OCI-LY1 (cell line): ENCODE data around the gene USP34.

Experiments
- H2AFZ ChIP-seq: fragments of 200-600 bp; sonication (generic), shearing (Covaris generic); 2 replicates; pipeline ENCODE4 v1.6.0; 2014; ENCODE audit warnings: antibody characterized with exemption, mild to moderate bottlenecking, low read length
- H3F3A ChIP-seq: fragments of 200-600 bp; sonication (generic), shearing (Covaris generic); 2 replicates; pipeline ENCODE4 v1.6.0; 2014; ENCODE audit warnings: mild to moderate bottlenecking, antibody characterized with exemption, low read length, moderate library complexity; ENCODE audit not compliant: insufficient read depth
- H3K27ac ChIP-seq: fragments of 200-600 bp; sonication (generic); 2 replicates; pipeline ENCODE4 v1.5.1; 2014; ENCODE audit warnings: low read length, mixed run types, mild to moderate bottlenecking, low read depth; ENCODE audit not compliant: poor library complexity, severe bottlenecking
- H3K27me3 ChIP-seq: fragments of 200-600 bp; sonication (generic); 2 replicates; pipeline ENCODE4 v1.6.0; 2014; ENCODE audit warnings: antibody characterized with exemption, mild to moderate bottlenecking, low read length, moderate library complexity; ENCODE audit not compliant: insufficient read depth
- H3K36me3 ChIP-seq: fragments of 200-600 bp; sonication (generic); 2 replicates; pipeline ENCODE4 v1.6.1; 2014; ENCODE audit warnings: mild to moderate bottlenecking, antibody characterized with exemption, low read length, moderate library complexity, mixed read lengths; ENCODE audit not compliant: insufficient read depth
- H3K4me1 ChIP-seq: fragments of 200-600 bp; sonication (generic); 2 replicates; pipeline ENCODE4 v1.5.1; 2014; ENCODE audit warnings: mild to moderate bottlenecking, low read length, moderate library complexity; ENCODE audit not compliant: insufficient read depth, severe bottlenecking
- H3K4me2 ChIP-seq: fragments of 200-600 bp; sonication (generic), shearing (Covaris generic); 2 replicates; pipeline ENCODE4 v1.6.1; 2014; ENCODE audit warnings: low read length
- H3K4me3 ChIP-seq: fragments of 200-600 bp; sonication (generic); 2 replicates; pipeline ENCODE4 v1.5.1; 2014; ENCODE audit warnings: low read length, low read depth, mild to moderate bottlenecking, mixed read lengths; ENCODE audit not compliant: poor library complexity, severe bottlenecking
- H3K79me2 ChIP-seq: fragments of 200-600 bp; shearing (Covaris generic); 2 replicates; pipeline ENCODE4 v1.6.1; 2016; ENCODE audit warnings: mixed run types, low read length, mixed read lengths; ENCODE audit not compliant: insufficient read depth
- H3K9ac ChIP-seq: fragments of 200-600 bp; sonication (generic), shearing (Covaris generic); 2 replicates; pipeline ENCODE4 v1.6.1; 2014; ENCODE audit warnings: mild to moderate bottlenecking, low read length, mixed read lengths
- H3K9me2 ChIP-seq: fragments of 200-600 bp; sonication (generic), shearing (Covaris generic); 2 replicates; pipeline ENCODE4 v1.6.1; 2014; ENCODE audit warnings: low read depth, mild to moderate bottlenecking, low read length, mixed read lengths
- H3K9me3 ChIP-seq: fragments of 200-600 bp; shearing (Covaris generic); 2 replicates; pipeline ENCODE4 v1.6.1; 2014; ENCODE audit warnings: low read length, mixed read lengths
- H4K20me1 ChIP-seq: fragments of 200-600 bp; sonication (generic), shearing (Covaris generic); 2 replicates; pipeline ENCODE4 v1.6.0; 2016; ENCODE audit warnings: mild to moderate bottlenecking, low read length; ENCODE audit not compliant: insufficient read depth
- EZH2 ChIP-seq: fragments of 200-600 bp; sonication (generic), shearing (Covaris generic); IDR thresholded peaks from 2 replicates; pipeline ENCODE4 v1.8.0; 2017; ENCODE audit warnings: borderline replicate concordance, mixed run types, mild to moderate bottlenecking, antibody characterized with exemption, low read length, moderate library complexity, mixed read lengths
- TF ChIP-seq, protein P1 (sequence below): fragments of 200-600 bp; sonication (generic), shearing (Covaris generic); IDR thresholded peaks from 2 replicates; pipeline ENCODE4 v1.5.1; 2017; ENCODE audit warnings: mild to moderate bottlenecking, antibody characterized with exemption, low read length, moderate library complexity, mixed read lengths

USP34 gene

DNA sequence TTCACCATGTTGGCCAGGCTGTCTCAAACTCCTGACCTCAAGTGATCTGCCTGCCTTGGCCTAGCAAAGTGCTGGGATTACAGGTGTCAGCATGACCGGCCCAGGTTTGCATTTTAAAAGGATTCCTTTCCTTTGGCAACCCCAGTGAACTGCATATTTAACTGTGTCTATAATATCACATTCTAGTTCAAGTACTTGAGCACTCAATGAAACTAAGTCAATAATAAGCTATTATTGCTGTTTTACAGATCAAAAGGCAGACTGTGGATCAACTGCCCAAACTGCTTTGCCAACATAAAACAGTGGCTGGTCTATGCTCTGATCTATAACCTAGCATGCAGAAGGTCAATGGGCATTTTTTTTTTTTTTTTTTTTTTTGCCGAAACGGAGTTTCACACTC lies 144.5 kb downstream of the USP34 start:
- H3K9ac ChIP-seq: no peak overlapping the region
- TF ChIP-seq EZH2: no peak
- TF ChIP-seq, protein P1, sequence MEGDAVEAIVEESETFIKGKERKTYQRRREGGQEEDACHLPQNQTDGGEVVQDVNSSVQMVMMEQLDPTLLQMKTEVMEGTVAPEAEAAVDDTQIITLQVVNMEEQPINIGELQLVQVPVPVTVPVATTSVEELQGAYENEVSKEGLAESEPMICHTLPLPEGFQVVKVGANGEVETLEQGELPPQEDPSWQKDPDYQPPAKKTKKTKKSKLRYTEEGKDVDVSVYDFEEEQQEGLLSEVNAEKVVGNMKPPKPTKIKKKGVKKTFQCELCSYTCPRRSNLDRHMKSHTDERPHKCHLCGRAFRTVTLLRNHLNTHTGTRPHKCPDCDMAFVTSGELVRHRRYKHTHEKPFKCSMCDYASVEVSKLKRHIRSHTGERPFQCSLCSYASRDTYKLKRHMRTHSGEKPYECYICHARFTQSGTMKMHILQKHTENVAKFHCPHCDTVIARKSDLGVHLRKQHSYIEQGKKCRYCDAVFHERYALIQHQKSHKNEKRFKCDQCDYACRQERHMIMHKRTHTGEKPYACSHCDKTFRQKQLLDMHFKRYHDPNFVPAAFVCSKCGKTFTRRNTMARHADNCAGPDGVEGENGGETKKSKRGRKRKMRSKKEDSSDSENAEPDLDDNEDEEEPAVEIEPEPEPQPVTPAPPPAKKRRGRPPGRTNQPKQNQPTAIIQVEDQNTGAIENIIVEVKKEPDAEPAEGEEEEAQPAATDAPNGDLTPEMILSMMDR: no peak
- H3F3A ChIP-seq: no peaks in the 10 kb centered on the region
- H3K79me2 ChIP-seq: no peaks in the 10 kb centered on the region
- H2AFZ ChIP-seq: no peak overlapping the region
- H3K9me3 ChIP-seq: no peaks in the 10 kb centered on the region
- H3K4me2 ChIP-seq: no peak overlapping the region
- no peaks in the 10 kb centered on the region for H3K27me3 ChIP-seq
- H3K9me2 ChIP-seq: no peaks in the 10 kb centered on the region
- H3K4me3 ChIP-seq: no peak overlapping the region
- H3K27ac ChIP-seq: no peak overlapping the region
- H3K4me1 ChIP-seq: no peaks in the 10 kb centered on the region
- no peaks in the 10 kb centered on the region for H4K20me1 ChIP-seq
- peaks cover 82% of the 10 kb centered on the region for H3K36me3 ChIP-seq

DNA sequence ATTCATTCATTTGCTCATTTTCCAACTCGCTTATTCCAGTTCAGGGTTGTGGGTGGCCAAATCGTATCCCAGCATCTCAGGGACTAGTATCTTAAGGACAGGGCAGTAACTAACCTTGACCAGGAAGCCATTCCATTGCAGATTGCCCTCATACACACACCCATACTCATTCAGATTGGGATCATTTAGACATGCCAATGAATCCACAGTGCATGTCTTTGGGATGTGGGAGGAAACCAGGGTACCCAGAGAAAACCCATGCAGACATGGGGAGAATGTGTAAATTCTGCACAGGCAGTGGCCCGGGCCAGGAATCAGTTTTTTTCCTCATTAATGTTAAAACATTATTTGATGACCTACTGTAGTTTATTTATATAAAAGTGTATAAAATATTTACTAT lies 150.7 kb downstream of the USP34 start:
- H3K4me2 ChIP-seq: no peak overlapping the region
- TF ChIP-seq EZH2: no peak
- TF ChIP-seq, protein P1: no peak
- H3K27ac ChIP-seq: no peak overlapping the region
- no peaks in the 10 kb centered on the region for H3F3A ChIP-seq
- no peaks in the 10 kb centered on the region for H4K20me1 ChIP-seq
- H3K9me2 ChIP-seq: no peaks in the 10 kb centered on the region
- H3K4me3 ChIP-seq: no peak overlapping the region
- H3K79me2 ChIP-seq: no peaks in the 10 kb centered on the region
- H3K4me1 ChIP-seq: no peaks in the 10 kb centered on the region
- H2AFZ ChIP-seq: no peak overlapping the region
- H3K9ac ChIP-seq: no peak overlapping the region
- no peaks in the 10 kb centered on the region for H3K9me3 ChIP-seq
- peaks cover 69% of the 10 kb centered on the region for H3K36me3 ChIP-seq
- no peaks in the 10 kb centered on the region for H3K27me3 ChIP-seq

DNA sequence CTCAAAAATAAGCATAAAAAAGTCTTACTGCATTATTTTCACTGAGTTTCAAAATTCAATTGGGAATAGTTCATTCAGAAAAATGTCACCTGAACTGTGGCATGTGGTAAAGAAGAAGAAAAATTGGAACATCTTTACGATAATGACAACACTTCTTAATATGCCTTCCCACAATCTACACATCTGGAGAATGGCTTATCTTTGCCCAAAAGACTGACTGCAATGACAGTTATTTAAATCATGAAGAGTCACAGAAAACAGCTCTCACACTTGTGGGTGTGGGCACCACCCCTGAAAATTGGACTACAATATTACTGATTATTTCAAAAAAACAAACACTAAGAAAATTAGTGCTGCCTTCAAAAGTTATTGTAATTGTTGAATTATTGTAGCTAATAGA lies 152.3 kb downstream of the USP34 start:
- H3K27ac ChIP-seq: no peak overlapping the region
- no peaks in the 10 kb centered on the region for H3K27me3 ChIP-seq
- no peaks in the 10 kb centered on the region for H4K20me1 ChIP-seq
- no peak overlapping the region for H3K9ac ChIP-seq
- H3K36me3 ChIP-seq: peaks cover 67% of the 10 kb centered on the region
- TF ChIP-seq EZH2: no peak
- TF ChIP-seq, protein P1: no peak
- no peaks in the 10 kb centered on the region for H3K9me3 ChIP-seq
- no peaks in the 10 kb centered on the region for H3F3A ChIP-seq
- H2AFZ ChIP-seq: no peak overlapping the region
- no peak overlapping the region for H3K4me2 ChIP-seq
- H3K9me2 ChIP-seq: no peaks in the 10 kb centered on the region
- H3K4me1 ChIP-seq: no peaks in the 10 kb centered on the region
- H3K4me3 ChIP-seq: no peak overlapping the region
- H3K79me2 ChIP-seq: no peaks in the 10 kb centered on the region
